ENCODE results near the gene SEC14L1.

Gene SEC14L1

DNA sequence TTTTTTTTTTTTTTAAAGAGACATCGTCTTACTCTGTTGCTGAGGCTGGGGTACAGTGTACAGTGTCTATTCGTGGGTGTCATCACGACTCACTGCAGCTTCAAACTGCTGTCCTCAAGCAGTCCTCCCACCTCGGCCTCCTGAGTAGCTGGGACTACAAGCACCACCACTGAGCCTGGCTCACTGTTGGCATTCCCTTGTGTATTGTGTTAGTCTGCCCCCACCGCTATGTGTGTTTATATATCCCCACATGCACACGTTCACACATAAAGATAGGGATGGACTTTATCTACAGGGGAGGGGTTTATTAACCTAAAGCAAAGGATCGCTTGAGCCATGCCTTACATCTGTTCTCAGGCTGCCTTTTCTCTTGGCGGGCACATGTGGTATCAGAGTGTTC is 63.8 kb downstream of the SEC14L1 start:
- TF ChIP-seq, protein P1, sequence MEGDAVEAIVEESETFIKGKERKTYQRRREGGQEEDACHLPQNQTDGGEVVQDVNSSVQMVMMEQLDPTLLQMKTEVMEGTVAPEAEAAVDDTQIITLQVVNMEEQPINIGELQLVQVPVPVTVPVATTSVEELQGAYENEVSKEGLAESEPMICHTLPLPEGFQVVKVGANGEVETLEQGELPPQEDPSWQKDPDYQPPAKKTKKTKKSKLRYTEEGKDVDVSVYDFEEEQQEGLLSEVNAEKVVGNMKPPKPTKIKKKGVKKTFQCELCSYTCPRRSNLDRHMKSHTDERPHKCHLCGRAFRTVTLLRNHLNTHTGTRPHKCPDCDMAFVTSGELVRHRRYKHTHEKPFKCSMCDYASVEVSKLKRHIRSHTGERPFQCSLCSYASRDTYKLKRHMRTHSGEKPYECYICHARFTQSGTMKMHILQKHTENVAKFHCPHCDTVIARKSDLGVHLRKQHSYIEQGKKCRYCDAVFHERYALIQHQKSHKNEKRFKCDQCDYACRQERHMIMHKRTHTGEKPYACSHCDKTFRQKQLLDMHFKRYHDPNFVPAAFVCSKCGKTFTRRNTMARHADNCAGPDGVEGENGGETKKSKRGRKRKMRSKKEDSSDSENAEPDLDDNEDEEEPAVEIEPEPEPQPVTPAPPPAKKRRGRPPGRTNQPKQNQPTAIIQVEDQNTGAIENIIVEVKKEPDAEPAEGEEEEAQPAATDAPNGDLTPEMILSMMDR (IDR thresholded peaks at IDR 0.05), result no peak

DNA sequence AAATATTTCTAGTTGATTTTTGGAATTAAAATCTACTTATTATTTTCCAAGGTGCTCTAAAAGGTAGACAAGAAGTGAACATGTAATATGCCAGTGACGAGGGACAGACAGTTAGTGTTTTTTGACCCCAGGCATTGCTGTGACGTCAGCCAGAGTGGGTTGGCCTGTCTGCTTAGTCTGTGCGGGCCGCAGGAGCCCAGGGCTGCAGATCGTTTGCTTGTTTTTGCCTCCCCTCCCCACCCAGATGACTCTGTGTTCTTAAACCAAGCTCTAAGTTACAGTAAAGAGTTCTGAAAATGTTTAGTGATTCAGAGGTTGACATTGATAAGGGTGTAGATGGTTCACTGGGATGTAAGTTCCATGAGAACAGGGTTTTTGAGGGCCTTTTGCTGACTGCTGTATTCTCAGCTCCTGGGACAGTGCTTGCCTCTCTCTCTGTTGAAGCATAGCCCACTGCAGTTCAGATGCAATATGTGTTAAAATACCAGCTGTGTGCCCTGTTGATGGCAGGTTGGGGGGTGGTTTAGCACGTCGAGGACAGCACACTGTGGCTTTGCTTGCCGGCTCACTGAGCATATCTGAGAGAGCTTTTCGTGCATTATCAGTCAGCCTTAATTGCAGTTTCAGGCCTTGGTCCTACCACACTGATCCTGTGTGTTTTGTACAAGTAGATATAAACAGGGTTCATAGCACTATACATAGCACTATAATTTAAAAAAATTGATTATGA is 64.8 kb downstream of the SEC14L1 start:
- TF ChIP-seq, protein P1 (IDR thresholded peaks at IDR 0.05), result no peak

DNA sequence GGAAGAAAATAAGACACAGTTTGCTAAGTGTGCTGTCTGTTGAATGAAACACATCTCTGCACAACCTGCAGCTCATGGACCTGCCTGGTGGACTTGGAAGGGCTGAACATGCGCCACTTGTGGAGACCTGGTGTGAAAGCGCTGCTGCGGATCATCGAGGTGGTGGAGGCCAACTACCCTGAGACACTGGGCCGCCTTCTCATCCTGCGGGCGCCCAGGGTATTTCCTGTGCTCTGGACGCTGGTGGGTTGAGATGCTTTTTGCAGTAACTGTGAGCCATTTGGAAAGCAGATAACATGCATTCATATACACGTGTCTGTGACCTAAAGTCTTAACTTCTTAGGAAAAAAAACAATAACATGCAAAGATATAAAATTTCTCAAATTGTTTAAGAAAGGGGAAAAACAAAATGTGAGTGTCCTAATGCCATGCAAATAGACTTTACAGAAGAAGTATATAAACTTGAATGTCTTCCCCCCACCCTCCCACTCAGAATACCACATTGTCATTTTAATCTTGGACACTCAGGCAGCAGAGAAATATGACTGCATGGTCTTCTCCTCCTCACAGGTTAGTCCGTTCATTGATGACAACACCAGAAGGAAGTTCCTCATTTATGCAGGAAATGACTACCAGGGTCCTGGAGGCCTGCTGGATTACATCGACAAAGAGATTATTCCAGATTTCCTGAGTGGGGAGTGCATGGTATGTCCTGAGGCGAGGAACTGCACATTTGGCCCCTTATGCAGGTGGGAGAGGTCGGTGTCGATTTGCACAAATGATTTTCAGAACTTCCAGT is 65.6 kb downstream of the SEC14L1 start:
- TF ChIP-seq, protein P1 (IDR thresholded peaks at IDR 0.05), result no peak

DNA sequence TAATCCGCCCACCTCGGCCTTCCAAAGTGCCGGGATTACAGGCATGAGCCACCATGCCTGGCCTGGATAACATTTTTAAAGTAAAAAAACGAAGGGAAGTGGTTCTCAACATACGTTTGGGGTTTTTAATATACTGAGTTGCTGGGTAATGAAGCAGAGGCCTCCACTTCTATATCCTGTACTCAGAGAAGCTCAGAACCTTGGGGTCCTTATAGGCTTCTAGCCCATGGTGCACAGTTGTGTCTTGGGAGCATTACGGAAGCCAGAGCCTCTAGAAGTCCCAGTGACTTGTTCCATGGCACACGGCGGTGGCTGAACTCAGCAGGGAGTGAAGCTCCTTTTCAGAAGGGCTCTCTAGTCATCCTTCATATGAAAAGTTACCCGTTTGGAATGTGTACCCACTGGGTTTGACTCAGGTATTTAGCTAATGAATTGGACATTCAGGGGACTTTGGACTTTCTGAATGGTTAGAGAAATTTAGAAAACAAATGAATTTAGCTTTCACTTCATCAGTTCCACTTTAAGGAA is 67.0 kb downstream of the SEC14L1 start:
- TF ChIP-seq, protein P1 (IDR thresholded peaks at IDR 0.05), result no peak

DNA sequence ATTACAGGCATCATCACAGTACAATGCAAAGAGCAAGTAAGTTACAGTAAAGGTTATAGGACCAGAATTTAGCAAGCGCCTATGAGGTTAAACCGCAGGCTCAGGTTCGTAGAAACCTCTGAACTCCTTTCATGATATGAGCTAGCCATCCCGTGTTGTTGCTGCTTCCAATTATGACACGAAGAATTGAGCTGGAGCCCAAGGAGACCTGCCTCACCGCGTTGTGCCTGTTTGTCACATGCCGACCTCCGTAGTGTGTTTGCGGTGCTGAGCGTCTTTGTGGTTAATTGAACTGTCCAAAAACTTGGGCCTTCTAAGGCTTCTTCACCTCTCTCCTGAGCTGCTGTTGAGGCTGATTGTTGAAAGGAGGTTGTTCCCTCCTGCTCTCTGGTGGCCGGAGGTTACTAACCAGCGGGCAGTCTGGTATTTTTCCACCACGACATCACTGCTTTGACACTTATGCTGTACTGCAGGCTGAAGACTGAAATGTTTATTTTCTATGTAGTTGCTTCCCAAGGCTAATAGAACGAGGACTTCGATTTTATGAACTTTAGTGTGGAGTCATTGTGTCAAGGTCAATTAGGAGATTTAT is 67.5 kb downstream of the SEC14L1 start:
- TF ChIP-seq, protein P1 (IDR thresholded peaks at IDR 0.05), result peak; percentile 15; the same call in 1 of the 2 replicates

DNA sequence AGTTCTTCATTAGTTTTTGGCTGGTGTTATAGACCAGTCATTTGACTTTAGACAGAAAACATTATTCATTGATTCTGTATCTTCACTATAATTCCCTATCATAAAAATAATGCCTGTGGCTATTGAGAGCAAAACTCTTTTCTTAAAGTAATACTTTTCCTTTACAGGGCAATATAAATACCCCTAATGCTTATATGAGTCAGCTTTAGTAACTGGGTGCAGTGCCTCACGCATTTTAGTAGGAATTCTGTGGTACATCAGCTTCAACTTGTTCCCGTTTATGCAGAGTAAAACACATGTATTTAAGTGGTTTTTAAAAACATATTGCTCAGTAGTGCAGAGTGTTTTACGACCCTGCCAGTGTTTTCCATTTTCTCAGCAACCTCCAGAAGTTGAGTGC is 68.1 kb downstream of the SEC14L1 start:
- TF ChIP-seq, protein P1 (IDR thresholded peaks at IDR 0.05), result no peak

DNA sequence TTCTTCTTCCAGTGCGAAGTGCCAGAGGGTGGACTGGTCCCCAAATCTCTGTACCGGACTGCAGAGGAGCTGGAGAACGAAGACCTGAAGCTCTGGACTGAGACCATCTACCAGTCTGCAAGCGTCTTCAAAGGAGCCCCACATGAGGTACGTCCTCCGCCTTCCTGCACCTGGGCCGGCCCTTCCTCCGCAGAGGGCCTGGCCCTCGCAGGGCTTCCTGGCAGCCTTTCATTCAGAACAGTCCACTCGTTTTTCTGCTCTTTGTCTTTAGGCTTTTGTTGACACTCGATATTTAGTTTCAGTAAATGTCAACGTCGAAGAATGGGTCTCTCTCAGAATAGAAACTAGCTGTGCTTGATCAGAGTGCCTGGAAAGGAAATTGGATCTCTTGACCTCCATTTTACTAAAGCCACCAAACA is 68.6 kb downstream of the SEC14L1 start:
- TF ChIP-seq, protein P1 (IDR thresholded peaks at IDR 0.05), result no peak
